ENCODE data around the gene PHOSPHO2. TPM values are rescaled to one million over a fixed set of nuclear protein-coding genes. Genes with fewer than 3 reads are reported as not detected.

The PHOSPHO2 gene
- total and polyA plus RNA-seq, 9 of the 15 experiments (the other 6 are each of a cell fraction or from before 2014, with no cell fraction given): 7.8 to 19.1 (median 11.7) TPM

DNA sequence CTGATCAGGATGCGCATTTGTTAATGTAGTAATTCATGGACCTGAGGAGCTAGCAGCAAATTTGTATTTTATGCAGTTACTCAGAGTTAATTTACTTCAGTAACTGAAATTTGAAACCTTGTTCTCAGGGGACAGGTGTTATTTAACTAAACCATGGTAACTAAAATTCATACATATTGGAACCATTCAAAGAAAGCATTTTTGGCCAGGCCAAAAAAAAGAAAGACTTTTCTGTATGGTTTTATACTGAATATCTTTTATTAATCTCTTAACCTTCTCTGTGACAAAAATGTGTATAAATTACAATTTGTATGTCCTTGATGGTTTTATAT is 35.0 kb downstream of the PHOSPHO2 start (continued):
- TF ChIP-seq BCL6 (CRISPR knock-in tag; IDR thresholded peaks at IDR 0.05): no peak
- no peak for TF ChIP-seq NR1H2 (CRISPR knock-in tag; IDR thresholded peaks at IDR 0.05)

GRCh38 chr2:169732075-169732474 is 37.8 kb downstream of the PHOSPHO2 start:
- H3K27me3 ChIP-seq (ENCODE audit: control insufficient read depth in 2 of 2, insufficient read depth in 2 of 2, low read length in 2 of 2): no peaks in the 10 kb centered on the region
- no peak overlapping the region for H3K27ac ChIP-seq (ENCODE audit: extremely low read depth, low read depth, low read length)
- intact Hi-C loops (cut with micrococcal nuclease) (loop anchor here (5.0 kb wide), 1 partner anchor 90 kb away; no protein-coding TSS in a partner anchor), in situ Hi-C loops (cut with MboI) (no loop called here)
- H3K4me1 ChIP-seq (replicated peaks in 1 of 2; ENCODE audit: control insufficient read depth in 2 of 2, insufficient read depth in 2 of 2, low read length in 2 of 2): peaks cover 19 to 24% of the 10 kb centered on the region in 2 experiments
- WGBS (ENCODE audit: insufficient coverage, low coverage, missing lambda C conversion rate): 14% methylated on average over 5 of the region's 5 CpGs
- CTCF ChIA-PET (ENCODE audit: low intra/inter-chr PET ratio): no interaction called here
- no peak overlapping the region for H3K4me3 ChIP-seq
- POLR2A ChIA-PET: interaction anchor here (1.3 to 8.3 kb wide), 3 partner anchors 16 to 36 kb away, joined by 3 to 37 read pairs (median 4); no protein-coding TSS in a partner anchor
- H3K9me1 ChIP-seq (ENCODE audit: control insufficient read depth, insufficient read depth, low read length): no peaks in the 10 kb centered on the region
- ATAC-seq: no peak
- H2AFZ ChIP-seq (ENCODE audit: low read depth, low read length): no peak overlapping the region
- H3K9me3 ChIP-seq (replicated peaks; ENCODE audit: control insufficient read depth, insufficient read depth, low read depth, low read length): no peaks in the 10 kb centered on the region
- peaks cover 13% of the 10 kb centered on the region; the same call in 2 of the 3 replicates for H3K36me3 ChIP-seq (ENCODE audit: control insufficient read depth, insufficient read depth, low read length)
- H3K4me2 ChIP-seq (ENCODE audit: insufficient read depth, low read length): no peak overlapping the region
- DNase-seq (ENCODE audit: extremely low read depth in 1 of 4, low spot score in 3 of 4): no peak
- BruUV-seq (replicated peaks): no TSS peak
- H3K9ac ChIP-seq (ENCODE audit: insufficient read depth in 1 of 2, low read depth in 2 of 2, low read length in 2 of 2): no peak overlapping the region
- FAIRE-seq: no peak
- TF ChIP-seq PCBP1 (IDR thresholded peaks at IDR 0.05; ENCODE audit: low read depth, low read length, poor library complexity, severe bottlenecking) (no peak), SMC3 (conservative IDR thresholded peaks at IDR 0.05; ENCODE audit: insufficient read depth, low read depth, low read length) (no peak), STAG1 (CRISPR knock-in tag; IDR thresholded peaks at IDR 0.05; ENCODE audit: borderline replicate concordance) (no peak), ZNF133 (CRISPR knock-in tag; IDR thresholded peaks at IDR 0.05) (no peak), ZNF586 (CRISPR knock-in tag; conservative IDR thresholded peaks at IDR 0.05) (no peak), CBX5 (IDR thresholded peaks at IDR 0.05; ENCODE audit: borderline replicate concordance, low read depth) (no peak), ZNF561 (CRISPR knock-in tag; conservative IDR thresholded peaks at IDR 0.05) (no peak), GABPA (tag; conservative IDR thresholded peaks at IDR 0.05; ENCODE audit: low read depth) (no peak), NONO (IDR thresholded peaks at IDR 0.05; ENCODE audit: low read depth in 2 of 2, low read length in 1 of 2) (no peak), E2F3 (CRISPR knock-in tag; IDR thresholded peaks at IDR 0.05) (no peak), ZNF174 (CRISPR knock-in tag; IDR thresholded peaks at IDR 0.05) (no peak), NCOR1 (IDR thresholded peaks at IDR 0.05) (no peak), ZC3H4 (CRISPR knock-in tag; IDR thresholded peaks at IDR 0.05; ENCODE audit: borderline replicate concordance) (no peak), LARP7 (IDR thresholded peaks at IDR 0.05) (no peak), SREBF2 (CRISPR knock-in tag; IDR thresholded peaks at IDR 0.05) (no peak), TCFL5 (CRISPR knock-in tag; conservative IDR thresholded peaks at IDR 0.05) (no peak)
- TF ChIP-seq, protein P1, sequence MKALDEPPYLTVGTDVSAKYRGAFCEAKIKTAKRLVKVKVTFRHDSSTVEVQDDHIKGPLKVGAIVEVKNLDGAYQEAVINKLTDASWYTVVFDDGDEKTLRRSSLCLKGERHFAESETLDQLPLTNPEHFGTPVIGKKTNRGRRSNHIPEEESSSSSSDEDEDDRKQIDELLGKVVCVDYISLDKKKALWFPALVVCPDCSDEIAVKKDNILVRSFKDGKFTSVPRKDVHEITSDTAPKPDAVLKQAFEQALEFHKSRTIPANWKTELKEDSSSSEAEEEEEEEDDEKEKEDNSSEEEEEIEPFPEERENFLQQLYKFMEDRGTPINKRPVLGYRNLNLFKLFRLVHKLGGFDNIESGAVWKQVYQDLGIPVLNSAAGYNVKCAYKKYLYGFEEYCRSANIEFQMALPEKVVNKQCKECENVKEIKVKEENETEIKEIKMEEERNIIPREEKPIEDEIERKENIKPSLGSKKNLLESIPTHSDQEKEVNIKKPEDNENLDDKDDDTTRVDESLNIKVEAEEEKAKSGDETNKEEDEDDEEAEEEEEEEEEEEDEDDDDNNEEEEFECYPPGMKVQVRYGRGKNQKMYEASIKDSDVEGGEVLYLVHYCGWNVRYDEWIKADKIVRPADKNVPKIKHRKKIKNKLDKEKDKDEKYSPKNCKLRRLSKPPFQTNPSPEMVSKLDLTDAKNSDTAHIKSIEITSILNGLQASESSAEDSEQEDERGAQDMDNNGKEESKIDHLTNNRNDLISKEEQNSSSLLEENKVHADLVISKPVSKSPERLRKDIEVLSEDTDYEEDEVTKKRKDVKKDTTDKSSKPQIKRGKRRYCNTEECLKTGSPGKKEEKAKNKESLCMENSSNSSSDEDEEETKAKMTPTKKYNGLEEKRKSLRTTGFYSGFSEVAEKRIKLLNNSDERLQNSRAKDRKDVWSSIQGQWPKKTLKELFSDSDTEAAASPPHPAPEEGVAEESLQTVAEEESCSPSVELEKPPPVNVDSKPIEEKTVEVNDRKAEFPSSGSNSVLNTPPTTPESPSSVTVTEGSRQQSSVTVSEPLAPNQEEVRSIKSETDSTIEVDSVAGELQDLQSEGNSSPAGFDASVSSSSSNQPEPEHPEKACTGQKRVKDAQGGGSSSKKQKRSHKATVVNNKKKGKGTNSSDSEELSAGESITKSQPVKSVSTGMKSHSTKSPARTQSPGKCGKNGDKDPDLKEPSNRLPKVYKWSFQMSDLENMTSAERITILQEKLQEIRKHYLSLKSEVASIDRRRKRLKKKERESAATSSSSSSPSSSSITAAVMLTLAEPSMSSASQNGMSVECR (CRISPR knock-in tag; IDR thresholded peaks at IDR 0.05): no peak
- peaks cover 28% of the 10 kb centered on the region for H3K79me2 ChIP-seq (ENCODE audit: control insufficient read depth, insufficient read depth, low read length)
- no peaks in the 10 kb centered on the region for H4K20me1 ChIP-seq (replicated peaks; ENCODE audit: control insufficient read depth, insufficient read depth, low read length)
